NCI-H82 treated with DMSO at 0.1 percent for 48 hours (cell line): ENCODE measurements around the gene RBBP8NL.

Source experiments
- DNase-seq: peaks from one replicate; lab custom pipeline; 2025; ENCODE audit not compliant: unreplicated experiment; lab: John Stamatoyannopoulos, UW

The RBBP8NL gene

GRCh38 chr20:62393830-62394229 lies 33.5 kb downstream of the RBBP8NL start:
- no peak for DNase-seq

GRCh38 chr20:62393335-62393665 lies 34.0 kb downstream of the RBBP8NL start:
- DNase-seq = no peak

DNA sequence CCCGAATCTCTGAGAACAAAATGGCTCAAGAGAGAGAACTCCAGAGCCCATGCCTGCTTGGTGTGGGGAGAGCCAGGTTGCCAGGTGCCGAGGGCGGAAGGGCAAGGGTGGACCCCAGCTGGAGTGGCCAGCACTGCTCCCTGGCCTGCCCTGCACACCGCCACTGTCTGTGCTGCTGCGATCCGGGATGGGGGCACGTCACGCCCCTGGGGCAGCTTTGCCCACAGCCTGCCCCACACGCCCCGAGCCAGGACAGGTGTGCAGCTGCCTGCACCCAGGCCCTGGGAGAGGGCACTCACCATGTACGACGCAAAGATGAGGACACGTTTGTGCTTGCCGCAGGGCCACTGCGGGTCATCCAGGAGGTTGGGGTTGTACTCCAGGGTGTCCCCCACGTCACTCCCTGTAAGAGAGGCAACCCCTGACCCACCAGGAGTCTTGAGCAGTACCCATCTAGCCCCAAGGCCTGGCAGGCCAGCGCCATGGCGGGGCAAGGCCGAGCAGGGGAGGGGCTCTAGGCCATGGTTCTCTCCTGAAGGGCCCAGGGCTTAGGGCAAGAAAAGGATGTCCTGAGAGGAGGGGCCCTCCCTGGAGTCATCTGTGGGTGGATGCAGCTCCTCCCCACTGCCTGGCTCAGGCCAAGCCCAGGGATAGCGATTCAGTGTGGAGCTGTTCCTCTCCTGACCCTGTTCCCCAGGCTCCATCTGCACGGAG lies 34.6 kb downstream of the RBBP8NL start:
- no peak for DNase-seq

- no peak for DNase-seq
Observed at GRCh38 chr20:62392077-62392418, 35.3 kb downstream of the RBBP8NL start.

DNA sequence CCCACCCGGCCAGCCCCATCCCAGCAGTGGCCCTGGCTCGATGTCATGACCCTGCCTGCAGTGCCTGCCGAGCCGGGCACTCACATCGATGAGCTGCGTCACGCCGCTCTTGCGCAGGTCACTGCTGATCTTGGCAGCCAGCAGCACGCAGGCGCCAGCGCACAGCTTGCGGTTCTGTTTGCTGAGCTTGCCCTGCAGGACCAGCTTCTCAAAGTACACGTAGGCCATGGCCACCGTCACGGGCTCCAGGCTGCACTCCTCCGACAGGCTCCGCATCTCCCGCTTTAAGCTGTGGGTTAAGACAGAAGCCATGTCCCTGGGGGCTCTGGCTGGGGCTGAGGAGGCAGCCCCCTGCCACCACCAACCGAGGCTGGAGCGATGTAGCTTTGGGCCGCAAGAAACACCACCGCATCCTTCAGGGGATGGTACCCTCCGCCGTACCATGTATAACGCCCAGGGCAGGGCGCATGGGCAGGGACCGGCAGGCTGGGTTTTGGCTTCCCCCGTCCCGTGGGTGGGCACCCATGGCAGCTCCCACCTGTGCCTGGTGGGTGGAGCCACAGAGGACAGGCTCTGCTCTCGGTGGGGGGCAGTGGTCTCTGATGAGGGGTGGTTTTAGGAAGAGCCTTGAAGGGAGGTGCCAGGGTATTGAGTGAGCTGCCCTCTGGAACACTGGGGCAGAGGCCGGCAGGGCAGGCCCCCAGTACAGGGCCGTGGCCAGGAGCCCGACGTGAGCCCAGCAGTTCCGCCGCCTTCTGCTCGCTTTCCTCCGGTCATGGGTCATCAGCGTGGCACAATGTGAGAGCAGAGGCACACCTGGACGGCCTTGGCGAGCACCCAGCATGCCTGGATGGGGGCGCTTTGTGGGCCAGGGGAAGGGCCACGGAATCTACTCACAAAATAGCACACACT lies 35.9 kb downstream of the RBBP8NL start:
- no peak for DNase-seq

DNA sequence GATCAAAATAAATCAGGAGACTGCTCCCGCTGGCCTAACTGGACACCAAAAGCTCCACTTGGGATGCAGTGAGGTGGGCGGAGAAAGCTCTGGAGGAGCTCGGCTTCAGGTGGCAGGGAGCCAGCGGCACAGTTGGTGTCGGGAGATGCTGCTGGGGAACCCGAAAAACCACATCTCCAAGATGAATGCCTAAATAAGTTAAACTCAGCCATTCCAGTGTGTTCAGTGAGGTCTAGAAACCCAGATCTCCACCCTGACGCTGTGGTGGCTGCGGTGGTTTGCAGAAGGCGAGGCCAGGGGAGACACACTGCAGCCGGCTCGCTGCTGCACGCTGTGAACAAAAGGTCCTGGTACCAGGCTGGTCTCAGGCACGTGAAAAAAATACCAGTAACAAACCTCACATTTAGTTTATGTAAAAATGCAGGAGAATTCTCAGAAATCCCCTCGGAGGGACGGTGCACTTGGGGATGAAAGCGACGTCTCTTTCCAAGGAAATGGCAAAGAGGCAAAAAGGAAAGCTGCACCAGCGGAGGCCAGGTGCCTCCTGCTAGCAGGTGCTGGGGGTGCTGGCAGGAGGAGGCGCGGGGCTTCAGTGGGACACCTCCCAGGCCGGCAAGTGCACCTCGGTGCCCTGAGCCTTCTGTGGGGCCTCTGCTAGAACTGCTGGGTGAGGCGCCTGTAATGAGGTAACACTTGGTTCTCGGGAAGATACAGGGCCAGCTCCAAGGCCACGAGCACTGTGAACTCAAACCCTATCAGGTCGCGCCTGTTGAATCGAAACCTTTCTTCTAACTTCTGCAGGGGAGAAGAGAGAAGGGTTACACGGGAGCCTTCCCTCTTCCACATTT lies 36.8 kb downstream of the RBBP8NL start:
- no peak for DNase-seq

GRCh38 chr20:62389601-62390087 lies 37.7 kb downstream of the RBBP8NL start:
- no peak for DNase-seq

GRCh38 chr20:62388839-62389600 lies 38.3 kb downstream of the RBBP8NL start:
- no peak for DNase-seq

DNA sequence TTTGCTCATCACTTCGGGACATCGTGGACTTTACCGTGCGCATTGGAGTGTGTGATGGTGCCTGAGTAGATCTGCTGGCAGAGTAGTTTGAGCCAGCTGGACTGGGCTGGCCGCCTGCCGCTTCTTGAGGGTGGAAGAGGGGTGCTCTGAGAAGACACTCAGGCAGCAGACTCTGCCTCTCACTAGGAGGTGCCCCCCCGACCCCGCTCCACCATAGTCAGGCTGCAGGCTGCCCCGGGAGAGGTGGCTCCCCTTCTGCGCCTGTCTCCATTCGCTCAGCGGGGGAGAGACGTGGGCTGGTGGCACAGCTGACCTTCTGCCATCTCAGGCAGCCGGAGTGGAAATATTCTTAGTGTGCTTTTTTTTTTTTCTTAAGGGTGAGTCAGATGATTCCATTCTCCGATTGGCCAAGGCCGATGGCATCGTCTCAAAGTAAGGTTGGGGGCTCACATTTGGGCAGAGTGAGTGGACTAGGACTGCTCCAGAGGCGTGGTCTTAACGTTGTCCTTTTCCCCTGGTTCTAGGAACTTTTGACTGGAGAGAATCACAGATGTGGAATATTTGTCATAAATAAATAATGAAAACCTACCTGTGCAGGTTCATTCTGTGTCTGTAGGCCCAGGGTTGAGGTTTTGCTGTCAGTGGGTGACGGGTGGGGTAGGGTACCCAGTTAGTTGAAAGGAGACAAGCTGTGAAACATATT lies 39.3 kb downstream of the RBBP8NL start:
- DNase-seq = no peak

DNA sequence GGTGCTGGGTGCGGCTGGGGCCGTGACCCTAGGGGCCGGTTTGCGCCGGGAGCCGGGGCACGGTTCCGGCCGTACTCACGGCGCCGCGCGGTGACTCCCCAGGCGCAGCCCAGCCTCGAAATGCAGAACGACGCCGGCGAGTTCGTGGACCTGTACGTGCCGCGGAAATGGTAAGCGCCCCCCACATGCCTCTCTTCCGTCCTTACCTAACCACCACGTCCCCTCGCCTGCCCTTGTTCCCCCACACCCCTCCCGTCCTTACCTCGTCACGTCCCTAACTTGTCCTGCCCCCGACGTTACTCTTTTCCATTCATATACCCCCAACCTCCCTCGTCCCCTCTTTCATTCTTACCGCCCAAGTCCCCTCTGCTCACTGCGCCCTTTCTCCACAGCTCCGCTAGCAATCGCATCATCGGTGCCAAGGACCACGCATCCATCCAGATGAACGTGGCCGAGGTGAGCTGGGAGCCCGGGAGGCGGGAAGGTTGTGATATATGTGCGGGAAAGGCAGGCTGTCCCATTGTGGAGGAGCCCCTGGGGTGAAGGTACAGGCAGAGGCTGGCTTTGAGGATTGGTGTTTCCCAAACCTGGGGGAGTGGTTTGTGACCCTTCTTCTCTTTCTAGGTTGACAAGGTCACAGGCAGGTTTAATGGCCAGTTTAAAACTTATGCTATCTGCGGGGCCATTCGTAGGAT lies 40.0 kb downstream of the RBBP8NL start:
- DNase-seq = no peak

DNA sequence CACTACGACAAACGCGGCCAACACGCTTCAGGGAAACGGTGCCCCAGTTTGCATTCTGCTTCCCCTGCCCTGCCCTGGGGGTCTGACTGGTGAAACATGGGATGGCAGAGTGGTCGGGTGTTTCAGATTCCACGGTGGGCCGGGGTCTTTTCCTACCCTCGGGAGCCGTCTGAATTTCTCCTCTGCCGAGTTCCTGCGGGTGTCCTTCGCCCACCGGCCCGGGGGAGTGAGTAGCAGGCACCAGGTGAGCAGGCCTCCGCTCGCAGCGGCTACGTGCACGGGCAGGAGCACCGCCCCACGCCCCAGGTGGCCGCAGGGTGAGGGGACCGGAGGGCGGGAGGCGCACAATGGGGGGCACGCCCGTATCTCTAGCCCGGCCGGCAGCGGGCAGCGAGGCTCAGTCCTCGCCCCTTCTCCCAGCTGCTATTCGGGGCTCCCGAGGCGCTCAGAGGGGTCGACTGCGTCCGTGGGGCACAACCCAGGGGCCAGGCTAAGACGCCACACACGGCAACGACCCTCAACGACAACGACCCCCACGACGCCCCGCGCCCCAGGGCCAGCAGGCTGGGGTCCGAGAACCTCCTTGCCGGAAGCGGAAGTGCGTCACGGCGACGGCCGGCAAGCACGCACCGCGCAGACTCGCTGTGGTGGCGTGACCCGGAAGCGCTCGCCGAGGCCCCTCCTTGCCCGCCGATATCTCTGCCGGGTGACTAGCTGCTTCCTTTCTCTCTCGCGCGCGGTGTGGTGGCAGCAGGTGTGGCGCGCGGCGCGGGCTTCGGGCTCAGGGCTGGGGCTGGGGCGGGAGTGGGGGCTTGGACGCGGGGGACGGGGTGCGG lies 40.7 kb downstream of the RBBP8NL start, which contains the start of gene RPS21:
RPS21 (plus strand) TSS at position 721 of the 836 bp plus-strand sequence. CDS start 236 bp downstream, outside the sequence.
- peak; percentile 76 for DNase-seq

DNA sequence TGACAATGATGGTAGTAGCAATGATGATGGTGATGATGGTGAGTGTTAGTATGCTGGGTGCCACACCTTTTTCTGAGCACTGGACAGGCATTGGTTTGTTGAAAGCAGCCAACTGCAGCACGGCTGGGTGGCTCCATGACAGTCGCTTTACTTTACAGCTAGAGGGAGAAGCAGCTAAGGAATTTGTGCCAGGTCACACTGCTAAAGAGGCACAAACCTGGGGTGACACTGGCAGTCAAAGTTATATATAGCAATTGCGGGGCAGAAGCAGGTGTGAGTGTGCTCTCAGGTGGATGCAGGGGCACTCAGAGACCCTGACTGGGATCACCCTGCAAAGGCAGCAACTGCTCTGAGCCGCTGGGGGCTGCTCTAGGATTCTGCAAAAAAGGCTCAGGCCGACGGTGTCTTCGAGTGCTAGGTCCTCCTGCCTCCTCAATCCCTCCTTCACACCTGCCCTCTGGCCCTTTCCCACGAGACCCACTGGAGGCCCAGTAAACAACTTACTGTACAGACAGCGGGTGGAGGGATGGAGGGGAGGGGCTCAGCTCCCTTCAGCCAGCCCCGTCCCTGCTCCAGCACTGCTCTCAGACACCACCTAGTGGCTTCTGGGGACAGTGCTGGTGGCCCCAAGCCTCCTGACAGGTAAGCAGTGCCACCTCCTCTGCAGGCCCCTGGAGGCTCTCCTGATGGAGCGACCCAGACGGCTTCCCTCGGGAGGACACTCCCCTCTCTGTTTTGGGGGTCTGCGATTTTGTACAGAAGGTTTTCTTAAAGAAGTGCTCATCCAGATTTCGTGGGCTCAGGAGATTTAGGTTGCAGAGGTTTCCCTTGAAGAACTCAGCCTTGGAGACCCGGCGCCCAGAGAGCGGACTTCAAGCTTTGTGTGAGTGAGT lies 44.8 kb downstream of the RBBP8NL start:
- peak; percentile 61 for DNase-seq

DNA sequence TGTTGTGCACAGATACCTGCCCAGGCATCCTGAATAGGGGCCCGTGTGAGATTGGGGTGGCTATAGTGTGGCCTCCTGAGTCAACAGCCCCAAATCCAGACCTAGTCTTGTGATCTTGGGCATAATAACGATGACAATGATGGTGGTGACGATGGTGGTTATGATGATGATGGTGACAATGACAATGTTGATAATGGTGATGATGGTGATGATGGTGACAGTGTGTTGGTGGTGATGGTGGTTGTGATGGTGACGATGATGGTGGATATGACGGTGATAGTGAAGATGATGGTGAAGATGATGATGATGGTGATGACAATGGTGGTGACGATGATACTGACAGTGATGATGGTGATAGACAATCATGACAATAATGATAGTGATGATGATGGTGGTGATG lies 45.5 kb downstream of the RBBP8NL start:
- no peak for DNase-seq

DNA sequence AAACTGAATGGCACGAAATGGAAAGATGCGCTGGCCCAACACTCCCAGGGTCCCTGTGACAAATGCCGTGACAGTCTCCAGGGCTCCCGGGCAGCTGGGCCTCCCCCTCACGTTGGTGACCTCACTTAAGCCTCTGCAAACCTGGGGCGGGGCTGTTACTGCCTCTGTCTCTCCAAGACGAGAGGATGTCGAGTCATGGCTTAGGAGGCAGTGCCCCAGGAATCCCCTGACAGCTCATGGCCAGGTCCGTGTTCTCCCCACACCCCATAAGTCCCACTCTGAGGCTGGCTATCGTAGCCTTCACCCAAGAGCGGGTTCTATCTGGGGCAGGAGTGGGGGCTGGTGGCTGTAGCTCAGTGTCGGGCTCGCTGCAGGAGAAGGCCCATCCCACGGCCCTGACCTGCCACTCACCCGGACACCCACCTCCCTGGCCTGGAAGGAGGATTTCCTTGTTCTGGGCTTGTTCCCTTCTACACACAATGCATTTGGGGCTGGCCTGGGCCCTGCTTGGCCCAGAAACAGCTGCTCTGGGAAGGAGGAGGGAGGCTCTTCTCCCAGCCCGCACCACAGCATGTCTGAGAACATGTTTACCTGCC lies 46.0 kb downstream of the RBBP8NL start:
- no peak for DNase-seq

- no peak for DNase-seq
Observed at GRCh38 chr20:62378215-62378614, 49.1 kb downstream of the RBBP8NL start.

DNA sequence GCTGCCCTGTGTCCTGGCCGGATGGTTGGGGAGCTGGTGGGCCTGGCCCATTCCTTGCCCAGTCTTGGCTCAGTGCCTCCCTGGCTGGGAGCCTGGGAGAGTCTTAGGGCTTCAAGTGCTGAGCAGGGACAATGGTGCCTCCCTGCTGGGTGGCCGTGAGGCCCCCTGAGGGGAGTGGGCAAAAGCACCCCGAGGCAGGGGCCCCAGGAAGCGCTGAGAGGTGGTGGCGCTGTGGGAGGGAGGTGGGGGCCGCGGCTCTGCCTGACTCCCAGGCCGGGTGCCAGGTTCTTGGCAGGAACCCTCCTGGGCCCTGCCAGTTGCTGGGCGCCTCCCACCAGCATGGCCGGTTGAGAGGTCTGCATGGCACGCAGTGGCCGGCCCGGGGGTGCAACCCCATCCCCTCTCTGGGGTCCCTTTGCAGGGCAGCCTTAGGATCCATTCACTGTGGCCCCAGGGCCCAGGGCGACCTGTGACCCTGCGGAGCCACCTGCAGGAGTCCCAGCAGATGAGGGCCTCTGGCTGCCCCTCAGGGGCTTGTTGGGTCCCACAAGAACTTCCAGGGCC lies 49.6 kb downstream of the RBBP8NL start:
- DNase-seq = no peak

GRCh38 chr20:62377064-62377461 lies 50.3 kb downstream of the RBBP8NL start:
- DNase-seq = no peak
